ENCODE measurements around the gene ZBTB46.

ZBTB46 gene

GRCh38 chr20:63698739-63699465 is 132.2 kb downstream of the ZBTB46 start:
- H3K4me1 ChIP-seq (ENCODE audit: insufficient read depth, low read length) = no peaks in the 10 kb centered on the region
- H3K4me3 ChIP-seq (ENCODE audit: low read depth in 1 of 2, low read length in 2 of 2) = no peak overlapping the region
- H3K27ac ChIP-seq (ENCODE audit: low read depth, low read length) = no peak overlapping the region
- no peaks in the 10 kb centered on the region for H3K27me3 ChIP-seq (ENCODE audit: control insufficient read depth in 1 of 2, insufficient read depth in 2 of 2, low read length in 2 of 2)
- peaks cover 13% of the 10 kb centered on the region for H3K36me3 ChIP-seq (ENCODE audit: insufficient read depth, low read length)
- H3K9ac ChIP-seq (ENCODE audit: low read length) = no peak overlapping the region
- no peaks in the 10 kb centered on the region for H3K9me3 ChIP-seq (ENCODE audit: low read length)

DNA sequence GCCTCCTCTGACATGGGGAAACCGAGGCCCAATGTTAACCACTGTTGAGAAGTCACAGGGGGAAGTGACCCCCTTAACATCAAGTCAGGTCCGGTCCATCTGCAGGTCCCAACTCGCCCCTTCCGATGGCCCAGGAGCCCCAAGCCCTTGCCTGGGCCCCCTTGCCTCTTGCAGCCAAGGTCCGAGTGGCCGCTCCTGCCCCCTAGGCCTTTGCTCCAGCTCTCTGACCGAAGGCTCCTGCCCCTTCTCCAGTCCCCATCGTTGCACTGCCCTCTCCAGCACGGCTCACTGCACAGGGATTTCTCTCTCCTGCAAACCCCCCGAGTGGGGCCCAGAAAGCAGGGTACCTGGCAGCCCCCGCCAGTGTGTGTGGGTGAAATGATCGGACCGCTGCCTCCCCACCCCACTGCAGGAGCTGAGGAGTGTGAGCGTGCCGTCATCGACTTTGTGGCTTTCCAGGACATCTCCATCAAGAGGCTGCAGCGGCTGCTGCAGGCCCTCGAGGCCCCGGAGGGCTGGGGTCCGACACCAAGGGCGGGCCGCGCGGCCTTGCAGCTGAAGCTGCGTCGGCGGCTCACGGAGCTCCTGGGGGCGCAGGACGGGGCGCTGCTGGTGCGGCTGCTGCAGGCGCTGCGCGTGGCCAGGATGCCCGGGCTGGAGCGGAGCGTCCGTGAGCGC is 133.1 kb downstream of the ZBTB46 start:
- H3K27me3 ChIP-seq (ENCODE audit: control insufficient read depth in 1 of 2, insufficient read depth in 2 of 2, low read length in 2 of 2) = no peaks in the 10 kb centered on the region
- no peak overlapping the region for H3K27ac ChIP-seq (ENCODE audit: low read depth, low read length)
- no peak overlapping the region for H3K4me3 ChIP-seq (ENCODE audit: low read depth in 1 of 2, low read length in 2 of 2)

GRCh38 chr20:63697357-63697867 is 133.7 kb downstream of the ZBTB46 start:
- H3K27ac ChIP-seq (ENCODE audit: low read depth, low read length) = no peak overlapping the region
- H3K27me3 ChIP-seq (ENCODE audit: control insufficient read depth in 1 of 2, insufficient read depth in 2 of 2, low read length in 2 of 2) = no peaks in the 10 kb centered on the region
- H3K9ac ChIP-seq (ENCODE audit: low read length) = no peak overlapping the region
- peaks cover 15% of the 10 kb centered on the region for H3K36me3 ChIP-seq (ENCODE audit: insufficient read depth, low read length)
- H3K9me3 ChIP-seq (ENCODE audit: low read length) = no peaks in the 10 kb centered on the region
- no peak overlapping the region for H3K4me3 ChIP-seq (ENCODE audit: low read depth in 1 of 2, low read length in 2 of 2)
- no peaks in the 10 kb centered on the region for H3K4me1 ChIP-seq (ENCODE audit: insufficient read depth, low read length)

More for the DNA sequence above, 133.1 kb downstream of the ZBTB46 start:
- Histone ChIP-seq H3K9me3 (ENCODE audit: low read length) (no peaks in the 10 kb centered on the region), H3K36me3 (ENCODE audit: insufficient read depth, low read length) (peaks cover 15% of the 10 kb centered on the region), H3K4me1 (ENCODE audit: insufficient read depth, low read length) (no peaks in the 10 kb centered on the region), H3K9ac (ENCODE audit: low read length) (no peak overlapping the region)

DNA sequence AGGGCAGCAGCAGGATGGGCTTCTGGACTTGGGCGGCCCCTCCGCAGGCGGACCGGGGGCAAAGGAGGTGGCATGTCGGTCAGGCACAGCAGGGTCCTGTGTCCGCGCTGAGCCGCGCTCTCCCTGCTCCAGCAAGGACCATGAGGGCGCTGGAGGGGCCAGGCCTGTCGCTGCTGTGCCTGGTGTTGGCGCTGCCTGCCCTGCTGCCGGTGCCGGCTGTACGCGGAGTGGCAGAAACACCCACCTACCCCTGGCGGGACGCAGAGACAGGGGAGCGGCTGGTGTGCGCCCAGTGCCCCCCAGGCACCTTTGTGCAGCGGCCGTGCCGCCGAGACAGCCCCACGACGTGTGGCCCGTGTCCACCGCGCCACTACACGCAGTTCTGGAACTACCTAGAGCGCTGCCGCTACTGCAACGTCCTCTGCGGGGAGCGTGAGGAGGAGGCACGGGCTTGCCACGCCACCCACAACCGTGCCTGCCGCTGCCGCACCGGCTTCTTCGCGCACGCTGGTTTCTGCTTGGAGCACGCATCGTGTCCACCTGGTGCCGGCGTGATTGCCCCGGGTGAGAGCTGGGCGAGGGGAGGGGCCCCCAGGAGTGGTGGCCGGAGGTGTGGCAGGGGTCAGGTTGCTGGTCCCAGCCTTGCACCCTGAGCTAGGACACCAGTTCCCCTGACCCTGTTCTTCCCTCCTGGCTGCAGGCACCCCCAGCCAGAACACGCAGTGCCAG is 134.3 kb downstream of the ZBTB46 start, which contains the start of gene TNFRSF6B:
TNFRSF6B (plus strand) TSS at position 25 of the 729 bp plus-strand sequence; CDS start at position 141, 116 bp downstream.
- H3K4me1 ChIP-seq (ENCODE audit: insufficient read depth, low read length) = no peaks in the 10 kb centered on the region
- H3K27ac ChIP-seq (ENCODE audit: low read depth, low read length) = no peak within 1 kb of the TSS
- no peaks in the 10 kb centered on the region for H3K9me3 ChIP-seq (ENCODE audit: low read length)
- no peaks in the 10 kb centered on the region for H3K27me3 ChIP-seq (ENCODE audit: control insufficient read depth in 1 of 2, insufficient read depth in 2 of 2, low read length in 2 of 2)
- H3K9ac ChIP-seq (ENCODE audit: low read length) = no peak within 1 kb of the TSS
- peaks cover 15% of the 10 kb centered on the region for H3K36me3 ChIP-seq (ENCODE audit: insufficient read depth, low read length)
- H3K4me3 ChIP-seq (ENCODE audit: low read depth in 1 of 2, low read length in 2 of 2) = no peak within 1 kb of the TSS

- Histone ChIP-seq H3K9ac (ENCODE audit: low read length) (no peak overlapping the region), H3K27me3 (ENCODE audit: control insufficient read depth in 1 of 2, insufficient read depth in 2 of 2, low read length in 2 of 2) (no peaks in the 10 kb centered on the region), H3K36me3 (ENCODE audit: insufficient read depth, low read length) (peaks cover 15% of the 10 kb centered on the region), H3K27ac (ENCODE audit: low read depth, low read length) (no peak overlapping the region), H3K9me3 (ENCODE audit: low read length) (no peaks in the 10 kb centered on the region), H3K4me1 (ENCODE audit: insufficient read depth, low read length) (no peaks in the 10 kb centered on the region), H3K4me3 (ENCODE audit: low read depth in 1 of 2, low read length in 2 of 2) (no peak overlapping the region)
These were observed 134.8 kb downstream of the ZBTB46 start for GRCh38 chr20:63696306-63696627.

GRCh38 chr20:63695424-63696305 is 135.4 kb downstream of the ZBTB46 start:
- H3K4me1 ChIP-seq (ENCODE audit: insufficient read depth, low read length) = no peaks in the 10 kb centered on the region
- no peak overlapping the region for H3K9ac ChIP-seq (ENCODE audit: low read length)
- H3K27ac ChIP-seq (ENCODE audit: low read depth, low read length) = no peak overlapping the region
- H3K9me3 ChIP-seq (ENCODE audit: low read length) = no peaks in the 10 kb centered on the region
- H3K27me3 ChIP-seq (ENCODE audit: control insufficient read depth in 1 of 2, insufficient read depth in 2 of 2, low read length in 2 of 2) = no peaks in the 10 kb centered on the region
- H3K4me3 ChIP-seq (ENCODE audit: low read depth in 1 of 2, low read length in 2 of 2) = no peak overlapping the region
- peaks cover 15% of the 10 kb centered on the region for H3K36me3 ChIP-seq (ENCODE audit: insufficient read depth, low read length)

GRCh38 chr20:63694584-63695423 is 136.3 kb downstream of the ZBTB46 start:
- Histone ChIP-seq H3K27ac (ENCODE audit: low read depth, low read length) (no peak overlapping the region), H3K27me3 (ENCODE audit: control insufficient read depth in 1 of 2, insufficient read depth in 2 of 2, low read length in 2 of 2) (no peaks in the 10 kb centered on the region), H3K4me3 (ENCODE audit: low read depth in 1 of 2, low read length in 2 of 2) (no peak overlapping the region), H3K9ac (ENCODE audit: low read length) (no peak overlapping the region), H3K36me3 (ENCODE audit: insufficient read depth, low read length) (peaks cover 15% of the 10 kb centered on the region), H3K9me3 (ENCODE audit: low read length) (no peaks in the 10 kb centered on the region), H3K4me1 (ENCODE audit: insufficient read depth, low read length) (no peaks in the 10 kb centered on the region)

GRCh38 chr20:63693733-63694583 is 137.1 kb downstream of the ZBTB46 start:
- Histone ChIP-seq H3K4me1 (ENCODE audit: insufficient read depth, low read length) (no peaks in the 10 kb centered on the region), H3K36me3 (ENCODE audit: insufficient read depth, low read length) (peaks cover 15% of the 10 kb centered on the region), H3K9me3 (ENCODE audit: low read length) (no peaks in the 10 kb centered on the region), H3K4me3 (ENCODE audit: low read depth in 1 of 2, low read length in 2 of 2) (no peak overlapping the region), H3K27me3 (ENCODE audit: control insufficient read depth in 1 of 2, insufficient read depth in 2 of 2, low read length in 2 of 2) (no peaks in the 10 kb centered on the region), H3K27ac (ENCODE audit: low read depth, low read length) (no peak overlapping the region), H3K9ac (ENCODE audit: low read length) (no peak overlapping the region)
